NCI-H524 treated with DMSO at 0.1 percent for 48 hours (cell line): ENCODE measurements around the gene ADGRL2.

Experiments
- DNase-seq: peaks from one replicate; lab custom pipeline; 2025; lab: John Stamatoyannopoulos, UW

Gene ADGRL2

DNA sequence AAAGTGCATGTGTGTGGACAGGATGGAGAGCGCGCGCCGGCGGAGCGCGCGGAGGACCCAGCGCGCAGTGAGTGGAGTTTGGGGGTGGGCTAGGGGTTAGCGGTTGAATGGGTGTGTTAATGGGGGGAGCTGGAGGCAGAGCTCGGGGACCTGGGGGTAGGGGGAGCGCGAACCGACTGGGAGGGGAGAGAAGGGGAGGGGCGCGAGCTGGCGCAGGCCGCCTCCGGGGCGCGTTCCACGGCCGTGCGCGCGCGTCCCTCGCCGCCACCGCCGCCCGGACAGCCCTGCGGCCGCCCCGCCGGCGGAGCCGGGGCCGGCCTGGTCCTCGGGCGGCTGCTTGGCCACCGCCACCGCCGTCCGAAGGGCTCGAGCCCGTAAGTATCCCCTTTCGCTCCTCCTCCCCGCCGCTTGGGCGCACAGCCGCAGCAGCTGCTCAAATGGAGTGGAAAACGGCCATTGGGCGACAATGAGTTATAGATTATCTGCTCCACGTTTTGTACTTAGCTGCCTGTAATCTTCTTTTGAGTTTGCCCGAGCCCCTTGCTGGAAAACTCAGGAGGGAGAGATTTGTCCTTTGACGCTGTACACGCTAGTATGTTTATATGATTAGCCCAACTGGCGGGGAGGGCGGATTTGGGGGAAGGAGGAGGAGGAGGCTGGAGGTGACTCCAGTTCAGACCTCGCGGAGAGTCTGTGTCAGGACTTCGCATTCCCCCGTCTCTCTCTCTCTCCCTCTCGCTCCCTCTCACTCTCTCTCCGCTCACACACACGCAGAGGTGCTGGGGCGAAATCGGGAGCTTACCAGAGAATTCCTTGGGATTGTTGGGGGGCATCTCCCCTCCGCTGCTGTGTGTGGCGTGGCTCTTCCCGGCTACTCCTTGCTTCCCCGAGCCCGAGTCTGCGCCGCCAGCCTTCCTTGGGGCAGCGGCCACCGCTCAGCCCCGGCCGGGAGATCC is at the start of gene ADGRL2:
Gene ADGRL2, plus strand, starts transcription at position 240 of the 956 bp plus-strand sequence. CDS start 36,051 bp downstream, outside the sequence.
- DNase-seq: peak; percentile 55

- no peak for DNase-seq
These were observed 47.9 kb upstream of the ADGRL2 start for GRCh38 chr1:81752840-81753239.

GRCh38 chr1:81754424-81754823 is 46.3 kb upstream of the ADGRL2 start:
- no peak for DNase-seq

- DNase-seq: no peak
These were observed 43.9 kb upstream of the ADGRL2 start for GRCh38 chr1:81756872-81757271.

DNA sequence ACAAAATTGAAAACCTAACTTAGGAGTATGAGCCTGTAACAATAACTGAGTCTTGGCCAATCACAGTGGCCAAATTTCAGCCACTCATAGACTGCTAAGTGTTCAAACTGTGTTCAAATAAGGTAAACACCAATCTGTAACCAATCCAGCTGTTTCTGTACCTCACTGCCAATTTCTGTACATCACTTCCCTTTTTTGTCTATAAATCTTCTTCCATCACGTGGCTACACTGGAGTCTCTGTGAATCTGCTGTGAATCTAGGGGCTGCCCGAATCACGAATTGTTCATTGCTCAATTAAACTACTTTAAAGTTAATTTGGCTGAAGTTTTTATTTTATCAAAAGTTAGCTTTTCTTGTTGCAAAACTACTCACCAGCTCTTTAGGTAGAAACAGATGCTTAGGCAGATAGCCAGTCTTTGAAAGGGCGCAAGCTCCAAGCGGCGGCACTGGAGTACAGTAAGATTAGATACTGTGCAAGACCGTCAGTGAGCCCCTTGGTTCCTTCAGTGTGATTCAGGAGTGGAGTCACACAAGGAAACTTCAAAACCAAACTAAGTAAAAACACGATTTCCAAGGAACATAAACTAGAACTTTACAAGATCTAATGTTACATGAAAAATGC is 43.2 kb upstream of the ADGRL2 start:
- DNase-seq: no peak

- no peak for DNase-seq
These were observed 42.6 kb upstream of the ADGRL2 start for GRCh38 chr1:81758181-81758580.

DNA sequence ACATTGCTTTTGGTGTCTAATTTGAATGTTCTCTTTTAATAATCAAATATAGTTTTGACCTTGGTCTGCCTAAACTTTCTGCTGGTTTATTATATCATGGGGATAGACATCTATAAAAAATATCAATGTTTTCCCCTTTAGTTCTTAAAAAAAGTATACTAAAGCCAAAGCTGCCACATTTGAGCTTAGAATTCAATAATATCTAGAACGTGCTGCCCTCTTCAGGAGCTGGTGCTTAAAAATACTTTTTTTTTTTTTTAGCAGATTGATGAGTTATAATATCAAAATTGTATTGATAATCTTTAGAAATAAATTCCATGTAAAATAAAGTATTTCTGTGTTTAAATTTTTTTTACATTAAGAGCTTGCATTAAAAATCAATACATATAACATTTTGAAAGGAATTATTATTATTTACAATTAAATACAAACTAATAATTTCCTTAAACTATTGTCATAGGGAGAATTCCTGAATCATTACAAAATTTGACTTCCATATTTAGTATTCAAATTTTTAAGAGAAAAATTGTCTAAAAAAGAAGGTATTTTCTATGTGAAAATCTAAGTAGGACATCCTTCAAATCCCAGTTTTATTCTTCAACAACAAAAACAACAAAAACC is 40.1 kb upstream of the ADGRL2 start:
- DNase-seq: no peak

- no peak for DNase-seq
These were observed 25.2 kb upstream of the ADGRL2 start for GRCh38 chr1:81775510-81775909.

DNA sequence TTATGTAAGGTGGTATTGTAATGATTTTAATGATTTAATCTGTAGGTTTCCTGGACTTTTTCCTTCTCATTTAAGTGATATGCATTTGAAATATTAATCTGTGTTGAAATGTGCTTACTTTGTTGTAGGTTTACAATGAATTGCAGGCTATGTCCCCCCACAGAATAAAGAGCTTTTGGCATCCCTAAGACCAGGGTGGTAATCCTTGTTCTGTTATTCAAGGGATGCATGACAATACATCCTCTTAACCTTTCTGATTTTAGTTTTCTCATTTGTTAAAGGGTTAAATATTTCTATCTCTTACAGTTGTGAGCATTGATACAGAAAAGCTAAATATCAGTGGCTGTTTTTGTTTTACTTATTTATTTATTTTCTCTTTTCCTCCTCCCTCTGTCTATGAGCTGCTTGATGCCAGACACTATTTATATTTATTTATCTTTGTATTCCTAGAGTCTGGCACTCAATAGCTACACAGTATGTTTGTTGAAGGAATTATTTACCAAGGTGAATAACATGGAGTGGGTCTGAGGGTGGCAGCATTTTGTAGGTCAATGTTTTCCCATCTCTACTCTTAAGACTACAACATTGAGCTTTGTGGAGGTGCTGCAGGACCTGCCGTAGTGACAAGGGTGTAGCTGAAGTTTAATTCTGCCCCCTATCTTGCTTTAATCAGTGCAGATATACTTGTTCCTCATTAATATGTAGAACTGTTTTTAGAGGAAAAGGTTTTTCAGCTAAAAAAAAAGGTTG is 19.9 kb upstream of the ADGRL2 start:
- no peak for DNase-seq

GRCh38 chr1:81781749-81782148 is 19.0 kb upstream of the ADGRL2 start:
- DNase-seq: no peak

- DNase-seq: no peak
These were observed 8.6 kb upstream of the ADGRL2 start for GRCh38 chr1:81792184-81792583.

DNA sequence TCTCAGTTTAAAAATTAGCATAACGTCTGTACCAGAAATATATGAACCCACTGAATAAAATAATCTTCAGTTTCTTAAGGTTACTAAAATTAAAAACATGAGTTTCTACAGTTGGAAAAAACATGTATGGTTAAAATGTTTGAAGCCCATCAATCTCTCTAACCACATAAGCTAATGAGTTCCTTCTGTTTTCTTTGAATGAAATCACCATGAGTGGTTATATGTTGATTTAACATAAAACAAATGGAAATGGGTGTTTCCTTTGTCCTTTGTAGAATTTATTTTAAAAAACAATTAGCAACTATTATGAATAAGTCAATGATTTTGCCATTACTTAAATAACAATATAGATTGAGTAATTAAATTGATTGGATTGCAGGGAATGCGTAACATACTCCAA is 3.0 kb upstream of the ADGRL2 start:
- no peak for DNase-seq

DNA sequence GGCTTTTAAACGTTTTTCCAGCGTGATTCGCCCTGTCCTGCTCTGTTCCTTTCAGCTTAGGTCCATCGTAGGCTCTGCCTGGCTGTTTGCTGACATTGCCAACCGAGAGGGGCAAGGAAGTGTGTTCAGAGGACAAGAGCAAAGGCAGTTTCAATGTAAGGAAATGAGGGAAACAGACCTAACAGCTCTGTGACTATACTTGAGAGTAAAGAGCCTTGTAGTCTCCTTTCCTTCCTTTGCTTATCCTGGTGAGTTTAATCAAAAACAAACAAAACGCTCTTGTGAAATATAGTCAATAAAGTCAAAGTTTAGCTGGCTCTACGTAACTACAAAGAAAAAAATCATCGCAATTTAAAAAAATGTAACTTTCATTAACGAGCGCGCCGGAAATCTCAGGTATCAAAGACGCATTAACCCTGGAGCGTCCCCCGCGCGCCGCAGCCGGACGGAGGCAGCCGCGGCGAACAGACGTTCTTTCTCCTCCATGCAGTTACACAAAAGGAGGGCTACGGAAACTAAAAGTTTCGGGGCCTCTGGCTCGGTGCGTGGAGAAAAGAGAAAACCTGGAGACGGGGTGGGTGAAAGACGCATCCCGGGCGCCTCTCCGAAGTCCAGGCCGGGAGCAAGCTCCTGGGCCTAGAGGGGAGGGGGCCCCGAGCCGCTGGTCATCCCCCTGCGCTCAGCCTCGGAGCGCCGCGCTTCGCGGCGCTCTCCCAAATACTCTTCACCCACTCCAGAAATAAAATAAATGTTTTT is 617 bp upstream of the ADGRL2 start:
- no peak for DNase-seq

GRCh38 chr1:81801651-81802456 is 1.1 kb downstream of the ADGRL2 start:
- no peak for DNase-seq

DNA sequence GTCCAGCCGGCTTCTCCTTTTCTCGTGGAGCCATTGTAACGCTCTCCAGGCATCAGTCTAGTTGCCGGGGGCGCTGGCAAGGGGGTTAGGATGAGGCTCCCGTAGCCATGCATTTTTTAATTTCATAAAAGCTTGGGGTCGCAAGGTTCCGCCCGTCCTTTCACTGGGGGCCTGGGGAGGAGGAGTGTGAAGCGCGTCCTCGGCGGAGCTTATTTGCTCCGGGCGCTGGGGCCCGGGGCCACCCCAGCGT is 1.6 kb downstream of the ADGRL2 start:
- no peak for DNase-seq

DNA sequence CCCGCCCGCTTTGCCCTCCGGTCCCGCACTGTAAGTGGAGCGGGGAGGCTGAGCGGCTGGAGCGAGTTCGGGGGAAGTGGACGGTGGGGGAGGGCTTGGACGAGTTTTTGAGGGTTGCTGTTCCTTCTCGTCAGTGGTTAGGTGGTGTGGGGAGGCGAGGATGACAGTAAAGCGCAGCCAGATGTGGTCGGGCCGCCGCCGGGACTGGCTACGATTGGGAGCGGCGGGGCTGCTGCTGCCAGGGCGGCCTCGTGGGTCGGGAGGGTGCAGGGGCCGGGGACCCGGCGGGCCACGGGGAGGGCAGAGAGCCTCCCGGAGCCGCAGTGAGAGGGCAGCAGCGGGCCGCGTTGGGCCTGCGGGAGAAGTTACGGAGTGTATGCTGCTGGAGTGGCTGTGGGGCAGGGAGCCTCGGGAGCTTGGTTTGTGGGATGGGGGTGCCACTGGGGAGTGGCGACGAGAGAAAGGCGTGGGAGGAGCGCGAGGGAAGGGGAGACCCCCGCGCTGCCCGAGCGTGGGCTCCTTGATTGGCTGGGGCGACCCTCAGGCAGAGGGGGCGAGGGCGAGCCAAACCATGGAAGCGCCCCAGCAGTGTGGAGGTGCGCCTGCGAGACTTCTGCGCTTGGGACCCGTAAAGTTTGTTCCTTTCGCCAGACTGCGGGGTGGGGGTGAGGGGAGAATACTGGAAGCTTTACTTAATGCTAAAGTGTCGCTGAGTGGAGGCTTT is 2.1 kb downstream of the ADGRL2 start:
- DNase-seq: peak; percentile 14

DNA sequence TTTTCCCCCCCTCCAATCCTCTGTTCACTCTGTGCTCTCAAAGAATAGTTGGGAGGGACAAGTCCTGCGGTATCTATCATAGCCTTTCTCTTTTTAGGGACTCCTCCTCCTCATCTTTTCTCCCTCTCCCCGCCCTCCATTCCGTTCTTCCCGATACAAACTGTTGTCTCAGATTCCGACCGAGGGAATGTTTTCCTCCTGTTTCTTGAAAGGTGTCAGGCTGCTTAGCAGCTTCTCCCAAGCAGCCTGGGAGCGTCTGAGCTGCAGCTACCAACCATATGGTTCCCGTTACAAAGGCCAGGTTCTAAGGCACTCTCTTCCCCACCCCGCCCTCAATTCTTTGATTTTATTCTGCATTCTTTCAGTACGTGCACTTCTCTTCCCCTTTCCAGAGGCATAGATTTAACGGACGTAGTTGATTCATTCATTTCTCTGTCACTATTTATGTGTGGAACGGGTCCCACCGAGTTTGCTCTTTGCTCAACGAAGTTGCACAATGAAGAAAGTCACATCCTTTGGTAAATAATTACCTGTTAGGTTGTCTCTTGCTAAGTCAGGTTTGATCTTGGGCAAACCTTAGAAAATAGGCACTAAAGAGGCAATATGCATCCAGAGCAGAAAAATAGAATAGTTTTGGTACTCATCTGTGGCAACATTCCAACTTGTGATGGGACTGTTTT is 2.8 kb downstream of the ADGRL2 start:
- no peak for DNase-seq

GRCh38 chr1:81804312-81804711 is 3.6 kb downstream of the ADGRL2 start:
- DNase-seq: no peak
